WTC11 (cell line): ENCODE results near the gene LRRC8D. TPM values are rescaled to one million over a fixed set of nuclear protein-coding genes. Genes with fewer than 3 reads are reported as not detected.

ENCODE experiments used
- ATAC-seq: fragments of 200-7000 bp; cut with Tn5 transposase; 2 replicates; pipeline ENCODE4 v1.10.0; 2021; ENCODE audit warnings: mild to moderate bottlenecking, moderate library complexity
- CTCF ChIA-PET: fragments of 300-600 bp; sonication (Branson Sonifier 250); formaldehyde crosslinking; loops from one replicate; lab custom pipeline; 2021; ENCODE audit warnings: antibody characterized with exemption; lab: Charles Lee
- POLR2A ChIA-PET: fragments of 350-600 bp; sonication (Branson Sonifier 250); formaldehyde crosslinking; loops from one replicate; lab custom pipeline; 2021; ENCODE audit warnings: antibody characterized with exemption; lab: Charles Lee
- DNase-seq: peaks from one replicate; pipeline ENCODE4 v3.0.0; 2021; ENCODE audit warnings: low spot score
- H3K27ac Mint-ChIP-seq: 2 replicates; pipeline ENCODE4 v1.8.0; 2021; ENCODE audit warnings: mixed read lengths
- H3K27me3 Mint-ChIP-seq: 2 replicates; pipeline ENCODE4 v1.8.0; 2021; ENCODE audit warnings: low read depth, mild to moderate bottlenecking, moderate library complexity, mixed read lengths
- H3K36me3 Mint-ChIP-seq: 2 replicates; pipeline ENCODE4 v1.8.0; 2021; ENCODE audit warnings: mixed read lengths
- H3K4me1 Mint-ChIP-seq: 2 replicates; pipeline ENCODE4 v1.8.0; 2022; ENCODE audit warnings: mixed read lengths
- H3K4me3 Mint-ChIP-seq: 2 replicates; pipeline ENCODE4 v1.8.0; 2021; ENCODE audit warnings: mild to moderate bottlenecking, moderate library complexity, mixed read lengths
- H3K9me3 Mint-ChIP-seq: 2 replicates; pipeline ENCODE4 v1.8.0; 2021; ENCODE audit warnings: mixed read lengths
- ELF4 ChIP-seq: sonication (generic); formaldehyde crosslinking; IDR thresholded peaks from 2 replicates; pipeline ENCODE4 v1.8.1; 2022; ENCODE audit warnings: low read depth, mild to moderate bottlenecking, moderate library complexity, missing genetic modification reagents
- FOXK1 ChIP-seq: sonication (generic); formaldehyde crosslinking; IDR thresholded peaks from 2 replicates; pipeline ENCODE4 v1.8.0; 2022; ENCODE audit warnings: mild to moderate bottlenecking, moderate library complexity, missing genetic modification reagents
- JAZF1 ChIP-seq: fragments of 250-450 bp; sonication (Bioruptor Pico); IDR thresholded peaks from 2 replicates; pipeline ENCODE4 v1.9.0; 2021; ENCODE audit warnings: moderate library complexity, mild to moderate bottlenecking, inconsistent platforms
- NFYB ChIP-seq: sonication (generic); formaldehyde crosslinking; conservative IDR thresholded peaks from 2 replicates; pipeline ENCODE4 v1.8.0; 2022; ENCODE audit warnings: low read depth, missing genetic modification reagents
- NR3C1 ChIP-seq: sonication (generic); formaldehyde crosslinking; conservative IDR thresholded peaks from 2 replicates; pipeline ENCODE4 v1.8.1; 2023; ENCODE audit warnings: low read depth, mild to moderate bottlenecking, missing genetic modification reagents
- RELA ChIP-seq: sonication (generic); formaldehyde crosslinking; IDR thresholded peaks from 2 replicates; pipeline ENCODE4 v1.8.1; 2022; ENCODE audit warnings: missing genetic modification reagents, mild to moderate bottlenecking, borderline replicate concordance
- ZNF263 ChIP-seq: sonication (generic); formaldehyde crosslinking; IDR thresholded peaks from 2 replicates; pipeline ENCODE4 v1.8.1; 2022; ENCODE audit warnings: low read depth, mild to moderate bottlenecking, moderate library complexity, missing genetic modification reagents
- ZNF416 ChIP-seq: fragments of 250-450 bp; sonication (Bioruptor Pico); IDR thresholded peaks from 2 replicates; pipeline ENCODE4 v1.9.0; 2021; ENCODE audit warnings: mild to moderate bottlenecking, inconsistent platforms
- total RNA-seq: library from RNA; stranded (reverse); gene quantifications from 3 replicates; pipeline ENCODE4 v1.2.3, GENCODE V29; 2021
- TF ChIP-seq, protein P1 (sequence below): fragments of 200-600 bp; IDR thresholded peaks from 2 replicates; pipeline ENCODE4 v1.8.0; 2022; ENCODE audit warnings: antibody characterized with exemption
- TF ChIP-seq, protein P2 (sequence below): sonication (generic); formaldehyde crosslinking; IDR thresholded peaks from 2 replicates; pipeline ENCODE4 v1.8.0; 2023; ENCODE audit warnings: missing genetic modification reagents
- TF ChIP-seq, protein P3 (sequence below): fragments of 250-450 bp; sonication (Bioruptor Pico); conservative IDR thresholded peaks from 2 replicates; pipeline ENCODE4 v1.9.0; 2021; ENCODE audit warnings: mild to moderate bottlenecking
- TF ChIP-seq, protein P4 (sequence below): sonication (generic); formaldehyde crosslinking; IDR thresholded peaks from 2 replicates; pipeline ENCODE4 v1.8.1; 2023; ENCODE audit warnings: mild to moderate bottlenecking, missing genetic modification reagents, moderate library complexity
- TF ChIP-seq, protein P5 (sequence below): fragments of 250-450 bp; sonication (Bioruptor Pico); IDR thresholded peaks from 2 replicates; pipeline ENCODE4 v1.9.0; 2021; ENCODE audit warnings: moderate library complexity, mild to moderate bottlenecking, inconsistent platforms, borderline replicate concordance
- TF ChIP-seq, protein P6 (sequence below): sonication (generic); formaldehyde crosslinking; IDR thresholded peaks from 2 replicates; pipeline ENCODE4 v1.8.0; 2022; ENCODE audit warnings: mild to moderate bottlenecking, missing genetic modification reagents
- TF ChIP-seq, protein P7 (sequence below): sonication (generic); formaldehyde crosslinking; IDR thresholded peaks from 2 replicates; pipeline ENCODE4 v1.8.0; 2022; ENCODE audit warnings: missing genetic modification reagents

Gene LRRC8D
- total RNA-seq, 1 experiment from 2014 or later, result 42.6 TPM

DNA sequence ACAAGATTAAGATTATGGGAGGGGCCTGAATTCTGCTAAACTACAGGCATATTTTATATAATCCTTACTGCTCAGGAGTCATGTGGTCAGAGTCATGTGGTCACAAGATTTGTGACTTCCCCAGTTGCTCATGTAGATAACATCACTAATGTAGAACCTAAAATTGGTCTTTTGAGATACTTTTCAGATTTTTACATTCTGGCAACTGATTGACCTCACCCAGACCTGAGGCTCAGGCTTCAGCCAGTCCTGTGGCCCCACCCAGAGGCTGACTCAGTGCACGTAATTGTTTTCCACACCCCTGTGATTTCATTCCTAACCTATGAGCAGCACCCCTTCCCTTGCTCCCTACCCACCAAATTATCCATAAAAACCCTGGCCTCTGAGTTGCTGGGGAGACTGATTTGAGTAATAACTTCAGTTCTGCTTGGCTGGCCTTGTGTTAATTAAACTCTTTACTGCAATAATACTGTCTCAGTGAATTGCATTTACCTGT, 132.3 kb downstream of the LRRC8D start:
- no peak overlapping the region for H3K4me3 Mint-ChIP-seq
- ATAC-seq, result peak; percentile 93
- H3K9me3 Mint-ChIP-seq, result no peaks in the 10 kb centered on the region
- TF ChIP-seq ZNF263, result no peak
- TF ChIP-seq, protein P1, sequence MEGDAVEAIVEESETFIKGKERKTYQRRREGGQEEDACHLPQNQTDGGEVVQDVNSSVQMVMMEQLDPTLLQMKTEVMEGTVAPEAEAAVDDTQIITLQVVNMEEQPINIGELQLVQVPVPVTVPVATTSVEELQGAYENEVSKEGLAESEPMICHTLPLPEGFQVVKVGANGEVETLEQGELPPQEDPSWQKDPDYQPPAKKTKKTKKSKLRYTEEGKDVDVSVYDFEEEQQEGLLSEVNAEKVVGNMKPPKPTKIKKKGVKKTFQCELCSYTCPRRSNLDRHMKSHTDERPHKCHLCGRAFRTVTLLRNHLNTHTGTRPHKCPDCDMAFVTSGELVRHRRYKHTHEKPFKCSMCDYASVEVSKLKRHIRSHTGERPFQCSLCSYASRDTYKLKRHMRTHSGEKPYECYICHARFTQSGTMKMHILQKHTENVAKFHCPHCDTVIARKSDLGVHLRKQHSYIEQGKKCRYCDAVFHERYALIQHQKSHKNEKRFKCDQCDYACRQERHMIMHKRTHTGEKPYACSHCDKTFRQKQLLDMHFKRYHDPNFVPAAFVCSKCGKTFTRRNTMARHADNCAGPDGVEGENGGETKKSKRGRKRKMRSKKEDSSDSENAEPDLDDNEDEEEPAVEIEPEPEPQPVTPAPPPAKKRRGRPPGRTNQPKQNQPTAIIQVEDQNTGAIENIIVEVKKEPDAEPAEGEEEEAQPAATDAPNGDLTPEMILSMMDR, result no peak
- TF ChIP-seq JAZF1 (CRISPR knock-in tag), result no peak
- TF ChIP-seq, protein P2, sequence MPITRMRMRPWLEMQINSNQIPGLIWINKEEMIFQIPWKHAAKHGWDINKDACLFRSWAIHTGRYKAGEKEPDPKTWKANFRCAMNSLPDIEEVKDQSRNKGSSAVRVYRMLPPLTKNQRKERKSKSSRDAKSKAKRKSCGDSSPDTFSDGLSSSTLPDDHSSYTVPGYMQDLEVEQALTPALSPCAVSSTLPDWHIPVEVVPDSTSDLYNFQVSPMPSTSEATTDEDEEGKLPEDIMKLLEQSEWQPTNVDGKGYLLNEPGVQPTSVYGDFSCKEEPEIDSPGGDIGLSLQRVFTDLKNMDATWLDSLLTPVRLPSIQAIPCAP (CRISPR knock-in tag), result no peak
- TF ChIP-seq ZNF416 (CRISPR knock-in tag), result no peak
- TF ChIP-seq ELF4 (CRISPR knock-in tag), result no peak
- TF ChIP-seq, protein P3, sequence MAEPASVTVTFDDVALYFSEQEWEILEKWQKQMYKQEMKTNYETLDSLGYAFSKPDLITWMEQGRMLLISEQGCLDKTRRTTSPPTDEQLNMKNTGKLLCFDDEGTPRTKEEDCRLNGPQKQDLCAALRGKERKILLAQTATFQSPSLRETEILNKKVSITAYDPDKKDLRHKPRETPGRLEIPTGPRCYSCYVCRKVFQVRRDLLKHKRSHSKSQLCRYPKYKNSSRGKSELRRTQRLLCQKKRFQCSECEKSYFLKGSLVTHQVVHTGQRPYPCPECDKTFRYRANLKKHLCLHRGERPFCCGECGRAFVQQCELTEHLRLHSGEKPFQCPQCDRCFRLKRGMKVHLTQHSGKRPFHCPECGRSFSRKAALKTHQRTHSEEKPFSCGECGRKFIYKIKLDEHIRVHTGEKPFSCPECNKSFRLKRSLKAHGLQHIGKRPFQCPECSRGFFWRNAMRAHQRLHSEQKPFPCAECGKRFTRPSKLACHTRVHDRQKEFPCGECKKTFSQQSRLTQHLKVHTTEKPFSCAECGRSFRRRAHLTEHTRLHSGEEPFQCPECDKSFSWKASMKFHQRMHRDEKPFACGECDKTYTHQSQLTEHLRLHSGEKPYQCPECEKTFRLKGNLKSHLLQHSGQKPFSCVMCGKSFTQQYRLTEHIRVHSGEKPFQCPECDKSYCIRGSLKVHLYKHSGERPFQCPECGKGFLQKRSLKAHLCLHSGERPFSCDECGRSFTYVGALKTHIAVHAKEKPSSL (CRISPR knock-in tag), result no peak
- TF ChIP-seq, protein P4, sequence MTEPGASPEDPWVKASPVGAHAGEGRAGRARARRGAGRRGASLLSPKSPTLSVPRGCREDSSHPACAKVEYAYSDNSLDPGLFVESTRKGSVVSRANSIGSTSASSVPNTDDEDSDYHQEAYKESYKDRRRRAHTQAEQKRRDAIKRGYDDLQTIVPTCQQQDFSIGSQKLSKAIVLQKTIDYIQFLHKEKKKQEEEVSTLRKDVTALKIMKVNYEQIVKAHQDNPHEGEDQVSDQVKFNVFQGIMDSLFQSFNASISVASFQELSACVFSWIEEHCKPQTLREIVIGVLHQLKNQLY (CRISPR knock-in tag), result no peak
- no peak for TF ChIP-seq NFYB (CRISPR knock-in tag)
- no peak for TF ChIP-seq FOXK1
- TF ChIP-seq, protein P5, sequence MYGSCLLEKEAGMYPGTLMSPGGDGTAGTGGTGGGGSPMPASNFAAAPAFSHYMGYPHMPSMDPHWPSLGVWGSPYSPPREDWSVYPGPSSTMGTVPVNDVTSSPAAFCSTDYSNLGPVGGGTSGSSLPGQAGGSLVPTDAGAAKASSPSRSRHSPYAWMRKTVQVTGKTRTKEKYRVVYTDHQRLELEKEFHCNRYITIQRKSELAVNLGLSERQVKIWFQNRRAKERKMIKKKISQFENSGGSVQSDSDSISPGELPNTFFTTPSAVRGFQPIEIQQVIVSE, result no peak
- TF ChIP-seq, protein P6, sequence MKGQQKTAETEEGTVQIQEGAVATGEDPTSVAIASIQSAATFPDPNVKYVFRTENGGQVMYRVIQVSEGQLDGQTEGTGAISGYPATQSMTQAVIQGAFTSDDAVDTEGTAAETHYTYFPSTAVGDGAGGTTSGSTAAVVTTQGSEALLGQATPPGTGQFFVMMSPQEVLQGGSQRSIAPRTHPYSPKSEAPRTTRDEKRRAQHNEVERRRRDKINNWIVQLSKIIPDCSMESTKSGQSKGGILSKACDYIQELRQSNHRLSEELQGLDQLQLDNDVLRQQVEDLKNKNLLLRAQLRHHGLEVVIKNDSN (CRISPR knock-in tag), result no peak
- TF ChIP-seq, protein P7, sequence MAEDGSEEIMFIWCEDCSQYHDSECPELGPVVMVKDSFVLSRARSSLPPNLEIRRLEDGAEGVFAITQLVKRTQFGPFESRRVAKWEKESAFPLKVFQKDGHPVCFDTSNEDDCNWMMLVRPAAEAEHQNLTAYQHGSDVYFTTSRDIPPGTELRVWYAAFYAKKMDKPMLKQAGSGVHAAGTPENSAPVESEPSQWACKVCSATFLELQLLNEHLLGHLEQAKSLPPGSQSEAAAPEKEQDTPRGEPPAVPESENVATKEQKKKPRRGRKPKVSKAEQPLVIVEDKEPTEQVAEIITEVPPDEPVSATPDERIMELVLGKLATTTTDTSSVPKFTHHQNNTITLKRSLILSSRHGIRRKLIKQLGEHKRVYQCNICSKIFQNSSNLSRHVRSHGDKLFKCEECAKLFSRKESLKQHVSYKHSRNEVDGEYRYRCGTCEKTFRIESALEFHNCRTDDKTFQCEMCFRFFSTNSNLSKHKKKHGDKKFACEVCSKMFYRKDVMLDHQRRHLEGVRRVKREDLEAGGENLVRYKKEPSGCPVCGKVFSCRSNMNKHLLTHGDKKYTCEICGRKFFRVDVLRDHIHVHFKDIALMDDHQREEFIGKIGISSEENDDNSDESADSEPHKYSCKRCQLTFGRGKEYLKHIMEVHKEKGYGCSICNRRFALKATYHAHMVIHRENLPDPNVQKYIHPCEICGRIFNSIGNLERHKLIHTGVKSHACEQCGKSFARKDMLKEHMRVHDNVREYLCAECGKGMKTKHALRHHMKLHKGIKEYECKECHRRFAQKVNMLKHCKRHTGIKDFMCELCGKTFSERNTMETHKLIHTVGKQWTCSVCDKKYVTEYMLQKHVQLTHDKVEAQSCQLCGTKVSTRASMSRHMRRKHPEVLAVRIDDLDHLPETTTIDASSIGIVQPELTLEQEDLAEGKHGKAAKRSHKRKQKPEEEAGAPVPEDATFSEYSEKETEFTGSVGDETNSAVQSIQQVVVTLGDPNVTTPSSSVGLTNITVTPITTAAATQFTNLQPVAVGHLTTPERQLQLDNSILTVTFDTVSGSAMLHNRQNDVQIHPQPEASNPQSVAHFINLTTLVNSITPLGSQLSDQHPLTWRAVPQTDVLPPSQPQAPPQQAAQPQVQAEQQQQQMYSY (CRISPR knock-in tag), result no peak
- no peak for TF ChIP-seq RELA
- no peak for TF ChIP-seq NR3C1 (CRISPR knock-in tag)
- peak; percentile 56 for DNase-seq
- POLR2A ChIA-PET, result no interaction called here
- no peaks in the 10 kb centered on the region for H3K27me3 Mint-ChIP-seq
- CTCF ChIA-PET, result no interaction called here
- H3K4me1 Mint-ChIP-seq, result peaks cover 50% of the 10 kb centered on the region
- H3K27ac Mint-ChIP-seq, result no peak overlapping the region
- H3K36me3 Mint-ChIP-seq, result no peaks in the 10 kb centered on the region
